Vagina (tissue), 2 donors: ENCODE measurements around the gene APP. TPM values are rescaled to one million over a fixed set of nuclear protein-coding genes. Genes with fewer than 3 reads are reported as not detected.
A peak's percentile ranks its signal among the peaks of the same experiment; 100 is the strongest.

Experiments
- DNase-seq, 2 donors: peaks; one replicate each; pipeline ENCODE4 v3.0.0-alpha.2; 2017; ENCODE audit errors: extremely low spot score in 2 of 2
- H3K27ac ChIP-seq: fragments of 200-600 bp; sonication (generic); one replicate; pipeline ENCODE4 v1.5.1; 2019
- H3K27me3 ChIP-seq: fragments of 200-600 bp; sonication (generic); one replicate; pipeline ENCODE4 v1.5.1; 2019
- H3K36me3 ChIP-seq, 2 donors: fragments of 200-600 bp; sonication (generic); one replicate each; pipeline ENCODE4 v1.5.1; 2017 to 2019
- H3K4me1 ChIP-seq: fragments of 200-600 bp; sonication (generic); one replicate; pipeline ENCODE4 v1.5.1; 2019
- H3K4me3 ChIP-seq, 2 donors: fragments of 200-600 bp; sonication (generic); 1 replicate in 1 of 2; 2 replicates in 1 of 2; pipeline ENCODE4 v1.5.1; 2016 to 2019
- H3K9me3 ChIP-seq: fragments of 200-600 bp; sonication (generic); one replicate; pipeline ENCODE4 v1.5.1; 2019
- CTCF ChIP-seq, 3 experiments: fragments of 450-650 bp in 2 of 3; fragments of 200-600 bp in 1 of 3; sonication (generic) in 1 of 3; IDR thresholded peaks; one replicate each; pipeline ENCODE4 v1.5.1; 2017 to 2019; ENCODE audit warnings: antibody characterized with exemption in 3 of 3, mild to moderate bottlenecking in 2 of 3, moderate library complexity in 2 of 3
- POLR2A ChIP-seq, 2 donors: fragments of 450-650 bp; IDR thresholded peaks; one replicate each; pipeline ENCODE4 v1.6.1; 2017; ENCODE audit warnings: antibody characterized with exemption in 2 of 2, mild to moderate bottlenecking in 2 of 2, moderate library complexity in 2 of 2
- POLR2AphosphoS5 ChIP-seq, 2 donors: sonication (generic); formaldehyde crosslinking; IDR thresholded peaks; one replicate each; pipeline ENCODE4 v1.9.0; 2017; ENCODE audit warnings: antibody characterized with exemption in 2 of 2, mild to moderate bottlenecking in 2 of 2, low read depth in 1 of 2; ENCODE audit not compliant: insufficient read depth in 1 of 2
- intact Hi-C: fragments of 100-400 bp; cut with DNase I; formaldehyde crosslinking; loops from one replicate; pipeline ENCODE4 v1.15.1; 2023
- total RNA-seq: library from RNA; depleted of rRNA; stranded (reverse); fragments of >200 nt; gene quantifications from one replicate; pipeline ENCODE4 v1.2.3, GENCODE V29; 2016

APP gene
- total RNA-seq, 1 donor from 2014 or later = 315 TPM

- peaks cover 18% of the 10 kb centered on the region for H3K4me1 ChIP-seq
- intact Hi-C loops = no loop called here
Observed at GRCh38 chr21:26118938-26119540, 51.5 kb downstream of the APP start.

GRCh38 chr21:26117972-26118367 is 52.6 kb downstream of the APP start:
- TF ChIP-seq POLR2AphosphoS5 (IDR thresholded peaks at IDR 0.05; ENCODE audit: insufficient read depth in 1 of 2, low read depth in 1 of 2) (no peak), POLR2A (IDR thresholded peaks at IDR 0.05) (no peak), CTCF (IDR thresholded peaks at IDR 0.05) (no peak)
- no peaks in the 10 kb centered on the region for H3K27me3 ChIP-seq
- peaks cover 18% of the 10 kb centered on the region for H3K4me1 ChIP-seq
- H3K4me3 ChIP-seq = no peak overlapping the region
- H3K9me3 ChIP-seq = no peaks in the 10 kb centered on the region
- H3K27ac ChIP-seq = no peak overlapping the region
- no peaks in the 10 kb centered on the region for H3K36me3 ChIP-seq
- DNase-seq = no peak
- intact Hi-C loops = no loop called here

More at GRCh38 chr21:26118938-26119540, 51.5 kb downstream of the APP start:
- H3K36me3 ChIP-seq = no peaks in the 10 kb centered on the region
- no peaks in the 10 kb centered on the region for H3K27me3 ChIP-seq
- DNase-seq = no peak
- H3K9me3 ChIP-seq = no peaks in the 10 kb centered on the region
- no peak overlapping the region for H3K4me3 ChIP-seq
- no peak overlapping the region for H3K27ac ChIP-seq
- TF ChIP-seq POLR2AphosphoS5 (IDR thresholded peaks at IDR 0.05; ENCODE audit: insufficient read depth in 1 of 2, low read depth in 1 of 2) = no peak
- no peak for TF ChIP-seq CTCF (IDR thresholded peaks at IDR 0.05)
- no peak for TF ChIP-seq POLR2A (IDR thresholded peaks at IDR 0.05)

- TF ChIP-seq POLR2AphosphoS5 (IDR thresholded peaks at IDR 0.05; ENCODE audit: insufficient read depth in 1 of 2, low read depth in 1 of 2) = no peak
- no peak for TF ChIP-seq CTCF (IDR thresholded peaks at IDR 0.05)
- Histone ChIP-seq H3K9me3 (no peaks in the 10 kb centered on the region), H3K27me3 (no peaks in the 10 kb centered on the region), H3K4me3 (no peak overlapping the region), H3K27ac (no peak overlapping the region), H3K4me1 (peaks cover 18% of the 10 kb centered on the region), H3K36me3 (no peaks in the 10 kb centered on the region)
- intact Hi-C loops = no loop called here
- DNase-seq = no peak
Observed at GRCh38 chr21:26117324-26117971, 53.1 kb downstream of the APP start.

GRCh38 chr21:26116456-26117011 is 54.0 kb downstream of the APP start:
- H3K4me3 ChIP-seq = no peak overlapping the region
- intact Hi-C loops = no loop called here
- DNase-seq = no peak
- no peak for TF ChIP-seq POLR2A (IDR thresholded peaks at IDR 0.05)
- no peak for TF ChIP-seq CTCF (IDR thresholded peaks at IDR 0.05)
- TF ChIP-seq POLR2AphosphoS5 (IDR thresholded peaks at IDR 0.05; ENCODE audit: insufficient read depth in 1 of 2, low read depth in 1 of 2) = no peak
- peak overlapping the region; percentile 16 for H3K27ac ChIP-seq
- H3K9me3 ChIP-seq = no peaks in the 10 kb centered on the region
- H3K36me3 ChIP-seq = no peaks in the 10 kb centered on the region
- no peaks in the 10 kb centered on the region for H3K27me3 ChIP-seq
- peaks cover 18% of the 10 kb centered on the region for H3K4me1 ChIP-seq

GRCh38 chr21:26115899-26116298 is 54.7 kb downstream of the APP start:
- Histone ChIP-seq H3K27me3 (no peaks in the 10 kb centered on the region), H3K27ac (peak overlapping the region; percentile 16), H3K4me3 (no peak overlapping the region), H3K36me3 (no peaks in the 10 kb centered on the region), H3K9me3 (no peaks in the 10 kb centered on the region), H3K4me1 (peaks cover 18% of the 10 kb centered on the region)
- intact Hi-C loops = no loop called here
- TF ChIP-seq POLR2A (IDR thresholded peaks at IDR 0.05) (no peak), POLR2AphosphoS5 (IDR thresholded peaks at IDR 0.05; ENCODE audit: insufficient read depth in 1 of 2, low read depth in 1 of 2) (no peak), CTCF (IDR thresholded peaks at IDR 0.05) (no peak)
- no peak for DNase-seq
